Caco-2 (cell line): ENCODE measurements around the gene FOXE1. TPM values are rescaled to one million over a fixed set of nuclear protein-coding genes. Genes with fewer than 3 reads are reported as not detected.

ENCODE experiments used
- BruUV-seq: library from RNA; stranded (reverse); fragments of 400-500 nt; replicated peaks from 2 replicates; lab custom pipeline; 2021; lab: Mats Ljungman, UMichigan
- CTCF ChIA-PET: fragments of 300-600 bp; sonication (Branson Sonifier 250); formaldehyde crosslinking; loops from one replicate; lab custom pipeline; 2022; ENCODE audit warnings: antibody characterized with exemption; lab: Charles Lee
- POLR2A ChIA-PET: fragments of 300-600 bp; sonication (Branson Sonifier 250); formaldehyde crosslinking; loops from one replicate; lab custom pipeline; 2022; ENCODE audit warnings: antibody characterized with exemption; lab: Charles Lee
- DNase-seq, 2 experiments: peaks; one replicate each; pipeline versions ENCODE4 v3.0.0 to v3.0.0-alpha.2; 2020 to 2022
- H3K27me3 ChIP-seq: replicated peaks from 2 replicates; pipeline ENCODE4 v1.6.0; 2011; ENCODE audit warnings: low read length; ENCODE audit not compliant: control insufficient read depth, insufficient read depth
- H3K36me3 ChIP-seq: 2 replicates; pipeline ENCODE4 v1.5.1; 2011; ENCODE audit warnings: low read length; ENCODE audit not compliant: control insufficient read depth, insufficient read depth
- H3K4me1 ChIP-seq: fragments of 250-450 bp; sonication (Bioruptor Pico); 2 replicates; pipeline ENCODE4 v1.5.1; 2020; ENCODE audit warnings: mild to moderate bottlenecking
- H3K4me3 ChIP-seq: 2 replicates; pipeline ENCODE4 v1.5.1; 2011; ENCODE audit warnings: low read depth, mild to moderate bottlenecking, control low read depth, low read length
- H3K9me3 ChIP-seq: fragments of 250-450 bp; sonication (Bioruptor Pico); 2 replicates; pipeline ENCODE4 v1.5.1; 2020; ENCODE audit warnings: mild to moderate bottlenecking, moderate library complexity
- H3K27ac Mint-ChIP-seq: one replicate; pipeline ENCODE4 v1.8.0; 2022; ENCODE audit warnings: mixed read lengths; ENCODE audit not compliant: unreplicated experiment
- H3K27me3 Mint-ChIP-seq: one replicate; pipeline ENCODE4 v1.8.0; 2022; ENCODE audit warnings: mixed read lengths; ENCODE audit not compliant: insufficient read depth, unreplicated experiment
- H3K36me3 Mint-ChIP-seq: one replicate; pipeline ENCODE4 v1.8.0; 2022; ENCODE audit warnings: mild to moderate bottlenecking, mixed read lengths; ENCODE audit not compliant: insufficient read depth, unreplicated experiment
- H3K4me1 Mint-ChIP-seq: one replicate; pipeline ENCODE4 v1.8.0; 2022; ENCODE audit warnings: low read depth, mixed read lengths; ENCODE audit not compliant: unreplicated experiment
- H3K4me3 Mint-ChIP-seq: one replicate; pipeline ENCODE4 v1.8.0; 2022; ENCODE audit warnings: mild to moderate bottlenecking, moderate library complexity, mixed read lengths; ENCODE audit not compliant: unreplicated experiment
- H3K9me3 Mint-ChIP-seq: one replicate; pipeline ENCODE4 v1.8.0; 2022; ENCODE audit warnings: mixed read lengths; ENCODE audit not compliant: unreplicated experiment
- CTCF ChIP-seq, 2 experiments: fragments of 200-600 bp in 1 of 2; IDR thresholded peaks; 1 replicate in 1 of 2; 2 replicates in 1 of 2; pipeline versions ENCODE4 v1.5.1 to v1.8.0; 2011 to 2022; ENCODE audit warnings: antibody characterized with exemption in 1 of 2, control low read depth in 1 of 2, inconsistent platforms in 1 of 2, low read depth in 1 of 2, low read length in 1 of 2, mild to moderate bottlenecking in 1 of 2, moderate library complexity in 1 of 2; ENCODE audit not compliant: insufficient read depth in 1 of 2, severe bottlenecking in 1 of 2, unreplicated experiment in 1 of 2
- intact Hi-C: fragments of 100-400 bp; cut with micrococcal nuclease; formaldehyde crosslinking; loops from one replicate; pipeline ENCODE4 v1.10.0; 2022; ENCODE audit not compliant: unreplicated experiment
- total RNA-seq: library from RNA; stranded (reverse); gene quantifications from 2 replicates; pipeline ENCODE4 v1.2.3, GENCODE V29; 2022

The FOXE1 gene
- total RNA-seq, 1 experiment from 2014 or later: not detected

GRCh38 chr9:97858393-97858713 is 5.3 kb downstream of the FOXE1 start:
- no peak for TF ChIP-seq CTCF (IDR thresholded peaks at IDR 0.05; ENCODE audit: insufficient read depth in 1 of 2, low read depth in 1 of 2, low read length in 1 of 2, severe bottlenecking in 1 of 2, unreplicated experiment in 1 of 2)
- DNase-seq: no peak
- POLR2A ChIA-PET: no interaction called here
- BruUV-seq: no TSS peak
- CTCF ChIA-PET: no interaction called here
- Histone ChIP-seq H3K4me3 (no peak overlapping the region), H3K4me1 (no peaks in the 10 kb centered on the region), H3K9me3 (no peaks in the 10 kb centered on the region), H3K27me3 (no peaks in the 10 kb centered on the region), H3K36me3 (no peaks in the 10 kb centered on the region)
- no peaks in the 10 kb centered on the region for H3K27me3 Mint-ChIP-seq
- H3K36me3 Mint-ChIP-seq: no peaks in the 10 kb centered on the region
- no peak overlapping the region for H3K27ac Mint-ChIP-seq
- H3K4me3 Mint-ChIP-seq: no peak overlapping the region
- intact Hi-C loops: no loop called here
- no peaks in the 10 kb centered on the region for H3K9me3 Mint-ChIP-seq
- no peaks in the 10 kb centered on the region for H3K4me1 Mint-ChIP-seq

- H3K4me1 Mint-ChIP-seq: no peaks in the 10 kb centered on the region
- DNase-seq: no peak
- Histone ChIP-seq H3K27me3 (no peaks in the 10 kb centered on the region), H3K9me3 (no peaks in the 10 kb centered on the region), H3K4me3 (no peak overlapping the region), H3K36me3 (no peaks in the 10 kb centered on the region), H3K4me1 (no peaks in the 10 kb centered on the region)
- H3K4me3 Mint-ChIP-seq: no peak overlapping the region
- no peaks in the 10 kb centered on the region for H3K9me3 Mint-ChIP-seq
- H3K36me3 Mint-ChIP-seq: no peaks in the 10 kb centered on the region
- ChIA-PET CTCF (no interaction called here), POLR2A (no interaction called here)
- no peak for TF ChIP-seq CTCF (IDR thresholded peaks at IDR 0.05; ENCODE audit: insufficient read depth in 1 of 2, low read depth in 1 of 2, low read length in 1 of 2, severe bottlenecking in 1 of 2, unreplicated experiment in 1 of 2)
- H3K27ac Mint-ChIP-seq: no peak overlapping the region
- no peaks in the 10 kb centered on the region for H3K27me3 Mint-ChIP-seq
- intact Hi-C loops: no loop called here
- BruUV-seq: no TSS peak
Observed at GRCh38 chr9:97858826-97859225, 5.8 kb downstream of the FOXE1 start.

GRCh38 chr9:97859346-97859745 is 6.3 kb downstream of the FOXE1 start:
- no peak overlapping the region for H3K4me3 ChIP-seq
- no peaks in the 10 kb centered on the region for H3K36me3 ChIP-seq
- H3K4me3 Mint-ChIP-seq: no peak overlapping the region
- no peaks in the 10 kb centered on the region for H3K27me3 Mint-ChIP-seq
- no peaks in the 10 kb centered on the region for H3K9me3 Mint-ChIP-seq
- no peak for TF ChIP-seq CTCF (IDR thresholded peaks at IDR 0.05; ENCODE audit: insufficient read depth in 1 of 2, low read depth in 1 of 2, low read length in 1 of 2, severe bottlenecking in 1 of 2, unreplicated experiment in 1 of 2)
- no peak for DNase-seq
- BruUV-seq: no TSS peak
- intact Hi-C loops: no loop called here
- H3K9me3 ChIP-seq: no peaks in the 10 kb centered on the region
- no peaks in the 10 kb centered on the region for H3K4me1 Mint-ChIP-seq
- ChIA-PET POLR2A (no interaction called here), CTCF (no interaction called here)
- no peaks in the 10 kb centered on the region for H3K27me3 ChIP-seq
- H3K36me3 Mint-ChIP-seq: no peaks in the 10 kb centered on the region
- no peaks in the 10 kb centered on the region for H3K4me1 ChIP-seq
- H3K27ac Mint-ChIP-seq: no peak overlapping the region
